ENCODE results near the gene C10orf143.
"Not testable (repeated sequence)": the region's sequence is repeated elsewhere in the genome, so short reads cannot be mapped to it uniquely, and the experiment has no call there.

The C10orf143 gene

DNA sequence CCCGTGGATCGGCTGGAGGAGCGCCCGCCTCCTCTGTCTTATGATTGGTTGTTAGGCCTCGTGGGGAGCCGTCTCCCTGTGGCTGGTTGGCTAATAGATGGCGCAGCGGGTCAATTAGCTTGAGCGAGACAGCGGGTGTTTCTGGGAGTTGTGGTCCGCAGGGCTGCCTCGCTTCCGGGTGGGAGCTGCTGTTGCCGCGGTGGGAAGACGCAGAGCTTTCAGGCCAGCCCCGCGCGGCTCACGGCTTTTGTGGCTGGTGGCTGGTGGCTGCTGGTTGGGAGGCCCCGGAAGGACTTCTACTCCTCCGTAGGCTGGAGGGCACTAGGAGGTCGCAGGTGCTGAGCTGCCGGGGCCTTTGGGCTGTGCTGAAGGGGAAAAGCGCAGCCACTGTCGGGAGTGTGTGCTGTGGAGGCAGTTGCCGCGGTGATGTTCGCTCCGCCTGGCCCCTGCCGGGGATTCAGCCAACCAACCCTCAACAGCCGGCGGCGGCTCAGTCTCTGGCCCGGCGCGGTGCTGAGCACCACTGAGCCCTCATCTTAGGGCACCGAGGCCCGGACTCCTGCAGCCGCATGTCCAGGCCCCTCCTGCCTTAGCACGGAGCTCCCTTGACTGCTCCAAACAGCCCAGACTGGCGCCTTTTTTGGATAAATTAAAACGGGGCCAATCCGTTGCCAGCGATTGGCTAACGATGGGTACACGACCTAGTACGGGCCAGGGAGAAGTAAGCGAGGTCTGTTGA, 652 bp upstream of the C10orf143 start:
- peak; percentile 85 for DNase-seq

- DNase-seq: peak; percentile 30
Measured at GRCh38 chr10:130109796-130110245, 809 bp downstream of the C10orf143 start.

- no peak for DNase-seq
Measured at GRCh38 chr10:130108934-130109604, 1.6 kb downstream of the C10orf143 start.

DNA sequence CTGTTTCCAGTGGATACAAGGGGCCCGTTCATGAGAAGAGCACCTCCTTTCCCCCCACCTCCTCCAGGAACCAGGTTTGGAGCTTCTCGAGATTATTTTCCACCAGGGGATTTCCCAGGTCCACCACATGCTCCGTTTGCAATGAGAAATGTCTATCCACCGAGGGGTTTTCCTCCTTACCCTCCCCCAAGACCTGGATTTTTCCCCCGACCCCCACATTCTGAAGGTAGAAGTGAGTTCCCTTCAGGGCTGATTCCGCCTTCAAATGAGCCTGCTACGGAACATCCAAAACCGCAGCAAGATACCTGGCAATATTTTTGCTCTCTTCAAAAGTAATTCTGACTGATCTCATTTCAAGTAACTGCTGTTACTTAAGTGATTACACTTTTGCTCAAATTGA, 2.5 kb downstream of the C10orf143 start:
- DNase-seq: not testable (repeated sequence)

GRCh38 chr10:130105724-130106123, 4.9 kb downstream of the C10orf143 start:
- DNase-seq: no peak

DNA sequence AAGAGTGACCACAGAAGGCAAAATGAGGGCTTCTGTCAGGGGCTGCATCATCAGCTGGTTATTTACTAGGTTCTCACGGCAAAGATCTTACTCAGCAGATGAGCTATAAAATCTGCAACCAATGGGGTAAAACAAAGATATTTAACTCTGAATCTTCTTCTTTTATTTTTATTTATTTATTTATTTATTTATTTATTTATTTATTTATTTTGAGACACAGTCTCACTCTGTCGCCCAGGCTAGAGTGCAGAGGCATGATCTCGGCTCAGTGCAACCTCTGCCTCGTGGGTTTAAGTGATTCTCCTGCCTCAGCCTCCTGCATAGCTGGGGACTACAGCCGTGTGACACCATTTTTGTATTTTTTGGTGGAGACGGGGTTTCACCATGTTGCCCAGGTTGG, 11.3 kb downstream of the C10orf143 start:
- no peak for DNase-seq

- not testable (repeated sequence) for DNase-seq
Measured at GRCh38 chr10:130090565-130090964, 20.1 kb downstream of the C10orf143 start.

DNA sequence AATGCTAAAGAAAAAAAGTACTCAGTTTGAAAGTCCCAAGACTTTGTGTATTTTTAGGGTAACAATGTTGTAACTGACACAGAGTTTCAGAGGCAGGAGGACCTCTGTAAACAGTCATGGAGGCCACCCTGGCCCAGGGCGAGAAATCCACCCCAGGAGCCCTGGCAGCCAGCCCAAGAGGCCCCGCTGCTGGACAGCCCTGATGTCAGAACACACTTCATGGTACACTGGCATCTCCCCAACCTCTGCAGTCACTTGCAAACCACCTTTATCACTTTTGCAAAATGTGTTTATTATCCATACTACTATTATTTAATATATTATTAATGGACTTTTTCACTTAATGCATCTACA, 30.2 kb downstream of the C10orf143 start:
- no peak for DNase-seq

DNA sequence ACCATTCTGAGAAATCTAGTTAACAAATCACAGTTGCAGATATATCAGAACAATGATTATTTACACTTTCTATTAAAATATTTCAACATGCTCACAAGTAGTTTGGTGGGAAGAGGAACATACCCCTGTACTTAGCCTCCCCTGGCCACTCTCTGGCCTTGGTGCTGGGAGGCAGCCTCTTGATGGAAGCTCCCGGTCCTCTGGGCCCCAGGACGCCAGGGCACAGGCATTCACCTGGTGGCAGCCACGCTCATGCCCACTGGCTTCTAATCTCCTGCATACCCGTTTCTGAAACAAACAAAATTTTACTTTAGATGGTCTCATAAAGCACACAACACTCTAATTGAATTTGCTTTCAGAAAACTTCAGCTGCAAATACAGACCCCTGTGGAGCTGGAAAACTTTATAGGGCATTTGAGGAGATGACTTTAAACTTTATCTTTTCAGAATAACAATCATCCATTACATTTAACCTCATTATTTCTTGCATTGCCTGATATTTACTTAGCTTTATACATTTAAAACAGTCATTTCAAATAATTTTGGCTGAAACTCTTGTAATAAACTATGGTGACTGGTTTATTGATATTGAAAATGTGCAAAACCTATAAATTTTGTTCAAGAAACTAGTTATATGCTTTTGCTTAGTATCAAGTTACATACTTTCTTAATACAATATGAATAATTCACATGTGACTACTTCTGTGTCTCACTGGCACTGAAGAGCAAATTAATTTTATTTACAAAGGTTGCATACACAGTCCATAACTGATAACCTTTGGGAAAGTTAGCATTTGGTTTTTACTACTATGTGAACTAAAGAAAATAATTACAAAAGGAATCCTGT, 30.8 kb downstream of the C10orf143 start:
- DNase-seq: no peak

DNA sequence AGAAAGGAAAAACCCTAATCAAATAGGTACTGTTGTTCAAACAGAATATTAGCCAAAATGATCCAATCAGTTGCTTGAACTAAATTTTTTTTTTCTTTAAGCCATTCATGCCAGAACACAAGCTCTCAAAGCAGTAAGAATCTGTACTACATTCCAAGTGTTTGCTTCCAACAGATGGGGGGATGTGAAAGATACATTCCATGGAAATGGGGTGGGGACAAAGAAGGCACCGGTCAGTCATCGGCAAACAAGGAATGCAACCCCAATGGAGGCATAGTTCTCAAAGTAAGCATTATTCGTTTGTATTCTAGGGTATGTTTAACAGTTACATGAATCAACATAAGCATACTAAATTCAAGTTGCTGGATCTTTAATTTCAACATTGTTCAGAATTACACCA, 32.5 kb downstream of the C10orf143 start:
- DNase-seq: no peak

GRCh38 chr10:130076681-130077080, 33.9 kb downstream of the C10orf143 start:
- DNase-seq: no peak

DNA sequence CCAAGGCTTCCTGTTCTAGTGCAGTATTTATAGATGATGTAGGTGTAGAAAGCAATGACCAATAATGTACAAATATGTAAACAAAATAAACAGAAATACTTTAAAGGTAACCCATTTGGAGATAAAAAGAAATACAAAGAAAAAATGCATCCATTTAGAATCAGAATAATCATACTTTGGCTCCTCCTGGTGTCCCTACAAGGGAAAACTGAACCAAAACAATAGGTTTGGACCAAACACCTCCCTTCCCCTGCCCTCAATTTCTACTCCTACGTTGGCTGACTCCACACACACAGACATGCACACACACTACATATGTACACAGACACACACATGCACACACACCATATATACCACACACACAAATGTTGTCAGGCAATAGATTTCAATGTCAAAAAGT, 36.0 kb downstream of the C10orf143 start:
- no peak for DNase-seq

DNA sequence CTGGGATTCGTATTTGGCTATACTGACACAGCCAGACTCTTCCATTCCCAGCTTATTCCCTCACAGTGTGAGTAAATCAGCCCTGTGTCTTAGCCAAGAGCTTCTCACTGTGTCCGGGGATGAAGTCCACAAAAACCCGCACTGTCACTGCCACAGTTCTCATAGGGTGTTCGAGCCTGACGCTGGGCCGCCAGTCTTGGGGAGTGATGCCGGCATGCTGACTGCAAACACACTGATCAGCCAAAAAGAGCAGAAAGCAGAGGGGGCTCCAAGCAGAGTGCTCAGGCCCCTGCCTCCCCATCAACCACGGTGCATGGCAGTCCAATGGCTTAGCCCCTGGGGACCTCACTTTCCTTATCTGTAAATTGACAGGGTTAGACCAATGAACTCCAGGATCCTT, 36.7 kb downstream of the C10orf143 start:
- no peak for DNase-seq

- no peak for DNase-seq
Measured at GRCh38 chr10:130072247-130072646, 38.4 kb downstream of the C10orf143 start.

GRCh38 chr10:130067893-130068292, 42.7 kb downstream of the C10orf143 start:
- no peak for DNase-seq

GRCh38 chr10:130066743-130067142, 43.9 kb downstream of the C10orf143 start:
- DNase-seq: no peak

DNA sequence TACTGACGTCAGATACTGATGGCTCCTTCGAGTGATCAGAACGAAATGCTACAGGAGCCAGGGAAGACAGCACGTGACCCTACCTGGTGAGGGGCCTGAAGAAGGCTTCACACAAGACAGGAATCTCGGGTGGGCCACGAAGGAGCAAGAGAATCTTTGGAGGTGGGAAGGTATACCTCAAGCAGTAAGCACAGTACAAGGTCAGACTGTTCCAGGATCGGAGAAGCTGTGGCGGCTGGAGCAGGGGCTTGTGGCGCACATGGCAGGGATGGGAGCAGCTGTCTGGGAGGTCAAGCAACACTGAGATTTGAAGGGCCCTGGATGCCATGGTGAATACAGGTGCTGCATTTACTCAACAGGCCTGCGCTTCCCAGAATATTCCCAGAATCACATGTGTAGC, 45.4 kb downstream of the C10orf143 start:
- DNase-seq: no peak

DNA sequence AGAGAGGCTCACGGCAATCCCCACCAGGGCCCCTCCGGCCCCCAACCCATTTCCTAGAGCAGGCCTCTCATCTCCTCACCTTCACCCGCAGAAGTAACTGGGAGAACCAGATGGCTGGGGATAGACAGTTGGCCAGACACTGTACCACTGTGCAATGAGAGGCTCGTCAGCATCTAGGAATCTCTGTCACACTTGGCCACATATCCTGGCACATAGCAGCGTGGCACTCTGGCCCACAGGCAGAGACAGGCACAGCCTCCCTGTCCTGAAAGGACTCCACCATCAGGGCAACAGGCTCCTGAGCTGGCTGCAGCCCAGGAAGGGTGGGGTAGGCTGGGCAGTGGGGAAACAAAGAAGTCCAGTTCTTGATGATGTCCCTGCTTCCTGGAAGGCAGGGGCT, 45.8 kb downstream of the C10orf143 start:
- DNase-seq: no peak

DNA sequence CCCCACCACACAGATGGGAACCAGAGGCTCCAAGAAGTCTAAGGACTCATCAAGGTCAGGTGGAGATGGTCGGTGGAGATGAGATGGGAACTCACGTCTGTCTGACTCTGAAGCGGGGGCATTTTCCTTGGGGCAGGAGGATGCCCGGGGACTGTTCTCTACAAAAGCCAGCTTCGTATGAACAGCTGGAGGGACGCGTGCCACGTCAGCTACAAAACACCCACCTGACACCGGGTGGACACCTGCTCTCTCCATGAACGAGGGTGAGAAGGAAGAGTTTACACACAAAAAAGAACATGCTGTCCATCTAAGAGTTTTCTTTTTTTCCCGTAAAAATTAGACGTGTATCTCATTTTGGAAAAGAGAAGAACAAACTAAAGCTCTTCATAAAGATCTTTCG, 47.7 kb downstream of the C10orf143 start:
- DNase-seq: no peak

GRCh38 chr10:130062201-130062600, 48.4 kb downstream of the C10orf143 start:
- DNase-seq: no peak

GRCh38 chr10:130061760-130062159, 48.9 kb downstream of the C10orf143 start:
- no peak for DNase-seq

- DNase-seq: no peak
Measured at GRCh38 chr10:130054021-130054420, 56.6 kb downstream of the C10orf143 start.

GRCh38 chr10:130053561-130053960, 57.1 kb downstream of the C10orf143 start:
- DNase-seq: no peak

- DNase-seq: no peak
Measured at GRCh38 chr10:130052193-130052592, 58.4 kb downstream of the C10orf143 start.

Measured in NCI-H1694 treated with DMSO at 0.1 percent for 48 hours (cell line).